NB4 (cell line): ENCODE data around the gene TLCD1.

Experiments
- DNase-seq: peaks from one replicate; pipeline ENCODE4 v3.0.0; 2010; ENCODE audit warnings: low read depth
- H3K4me3 ChIP-seq: one replicate; pipeline ENCODE4 v1.5.1; 2011; ENCODE audit warnings: mild to moderate bottlenecking, low read depth, low read length, moderate library complexity
- CTCF ChIP-seq: IDR thresholded peaks from one replicate; pipeline ENCODE4 v1.5.1; 2012; ENCODE audit warnings: low read depth, low read length
- MYC ChIP-seq: IDR thresholded peaks from 2 replicates; pipeline ENCODE4 v1.6.1; 2011; ENCODE audit warnings: low read depth, low read length
- POLR2A ChIP-seq: IDR thresholded peaks from 2 replicates; pipeline ENCODE4 v1.6.1; 2011; ENCODE audit warnings: mild to moderate bottlenecking; ENCODE audit not compliant: insufficient read length; ENCODE audit errors: extremely low read depth
- TF ChIP-seq, protein P1 (sequence below): IDR thresholded peaks from 2 replicates; pipeline ENCODE4 v1.6.1; 2011; ENCODE audit warnings: low read depth, low read length

TLCD1 gene

DNA sequence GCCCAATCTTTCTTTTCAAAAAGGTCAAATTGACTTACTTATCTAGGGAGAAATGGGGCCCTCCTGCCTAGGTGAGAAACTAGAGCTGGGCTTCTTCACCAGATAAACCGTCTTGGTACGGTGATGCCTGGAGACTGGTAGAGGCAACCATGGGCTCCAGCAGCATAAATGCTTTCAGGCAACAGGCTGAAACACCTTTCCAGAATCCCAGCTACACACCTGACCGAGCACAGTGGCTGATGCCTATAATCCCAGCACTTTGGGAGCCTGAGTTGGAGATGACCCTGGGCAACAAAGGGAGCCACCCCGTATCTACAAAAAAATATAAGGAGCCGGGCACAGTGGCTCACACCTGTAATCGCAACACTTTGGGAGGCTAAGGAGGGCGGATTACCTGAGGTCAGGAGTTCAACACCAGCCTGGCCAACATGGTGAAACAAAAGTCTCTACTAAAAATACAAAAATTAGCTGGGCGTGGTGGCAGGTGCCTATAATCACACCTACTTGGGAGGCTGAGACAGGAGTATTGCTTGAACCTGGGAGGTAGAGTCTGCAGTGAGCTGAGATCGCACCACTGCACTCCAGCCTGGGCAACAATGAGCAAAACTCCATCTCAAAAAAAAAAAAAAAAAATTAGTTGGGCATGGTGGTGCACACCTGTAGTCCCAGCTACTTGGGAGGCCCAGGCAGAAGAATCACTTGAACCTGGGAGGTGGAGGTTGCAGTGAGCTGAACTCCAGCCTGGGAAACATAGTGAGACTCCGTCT lies 25.8 kb upstream of the TLCD1 start:
- no peak overlapping the region for H3K4me3 ChIP-seq
- no peak for DNase-seq
- TF ChIP-seq MYC (no peak), POLR2A (no peak), CTCF (no peak)
- TF ChIP-seq, protein P1, sequence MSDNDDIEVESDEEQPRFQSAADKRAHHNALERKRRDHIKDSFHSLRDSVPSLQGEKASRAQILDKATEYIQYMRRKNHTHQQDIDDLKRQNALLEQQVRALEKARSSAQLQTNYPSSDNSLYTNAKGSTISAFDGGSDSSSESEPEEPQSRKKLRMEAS = no peak

GRCh38 chr17:28750178-28751047 lies 24.4 kb upstream of the TLCD1 start:
- TF ChIP-seq POLR2A (peak; percentile 14), CTCF (peak; percentile 99), MYC (peak; percentile 64)
- TF ChIP-seq, protein P1 = peak; percentile 68
- H3K4me3 ChIP-seq = no peak overlapping the region
- peak; percentile 93 for DNase-seq

DNA sequence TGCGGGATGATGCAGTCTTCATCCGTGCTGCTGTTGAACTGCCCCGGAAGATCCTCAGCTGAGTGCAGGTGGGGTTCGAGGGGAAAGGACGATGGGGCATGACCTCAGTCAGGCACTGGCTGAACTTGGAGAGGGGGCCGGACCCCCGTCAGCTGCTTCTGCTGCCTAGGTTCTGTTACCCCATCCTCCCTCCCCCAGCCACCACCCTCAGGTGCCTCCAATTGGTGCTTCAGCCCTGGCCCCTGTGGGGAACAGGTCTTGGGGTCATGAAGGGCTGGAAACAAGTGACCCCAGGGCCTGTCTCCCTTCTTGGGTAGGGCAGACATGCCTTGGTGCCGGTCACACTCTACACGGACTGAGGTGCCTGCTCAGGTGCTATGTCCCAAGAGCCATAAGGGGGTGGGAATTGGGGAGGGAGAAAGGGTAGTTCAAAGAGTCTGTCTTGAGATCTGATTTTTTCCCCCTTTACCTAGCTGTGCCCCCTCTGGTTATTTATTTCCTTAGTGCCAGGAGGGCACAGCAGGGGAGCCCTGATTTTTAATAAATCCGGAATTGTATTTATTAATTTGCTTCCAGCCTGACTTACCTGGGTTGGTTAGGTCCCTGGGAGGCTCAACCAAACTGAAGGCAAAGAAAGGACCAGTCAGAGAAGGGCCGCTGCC lies 23.6 kb upstream of the TLCD1 start:
- H3K4me3 ChIP-seq = no peak overlapping the region
- no peak for DNase-seq
- TF ChIP-seq MYC (no peak), POLR2A (no peak), CTCF (no peak)
- TF ChIP-seq, protein P1 = no peak

- no peak for DNase-seq
- TF ChIP-seq CTCF (no peak), MYC (no peak), POLR2A (no peak)
- TF ChIP-seq, protein P1 = no peak
- no peak overlapping the region for H3K4me3 ChIP-seq
These were observed 23.0 kb upstream of the TLCD1 start for GRCh38 chr17:28748852-28749515.
